Measurements from ENCODE around the gene SDHD.

Gene SDHD

DNA sequence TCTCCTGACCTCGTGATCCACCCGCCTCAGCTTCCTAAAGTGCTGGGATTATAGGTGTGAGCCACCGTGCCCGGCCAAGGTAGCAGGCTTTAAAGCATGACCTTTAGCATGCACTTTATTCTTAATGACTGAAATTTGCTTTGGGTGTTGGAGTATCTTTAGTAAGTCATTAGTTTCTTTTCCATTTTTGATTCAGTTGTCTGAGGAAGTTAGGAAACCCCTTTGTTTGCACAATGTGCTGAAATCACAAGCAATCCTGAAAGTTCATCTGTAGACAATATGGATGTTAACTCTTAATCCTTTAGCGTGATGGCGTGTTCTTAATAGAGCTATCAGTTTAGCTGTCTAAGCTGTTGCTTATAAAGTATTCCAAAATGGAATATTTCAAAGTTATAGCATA, 16.8 kb downstream of the SDHD start:
- no peak for DNase-seq (ENCODE audit: low read depth)

- DNase-seq (ENCODE audit: low read depth), result no peak
These were observed 19.4 kb downstream of the SDHD start for GRCh38 chr11:112106070-112106469.

GRCh38 chr11:112113539-112114457, 27.1 kb downstream of the SDHD start:
- DNase-seq (ENCODE audit: low read depth), result no peak

DNA sequence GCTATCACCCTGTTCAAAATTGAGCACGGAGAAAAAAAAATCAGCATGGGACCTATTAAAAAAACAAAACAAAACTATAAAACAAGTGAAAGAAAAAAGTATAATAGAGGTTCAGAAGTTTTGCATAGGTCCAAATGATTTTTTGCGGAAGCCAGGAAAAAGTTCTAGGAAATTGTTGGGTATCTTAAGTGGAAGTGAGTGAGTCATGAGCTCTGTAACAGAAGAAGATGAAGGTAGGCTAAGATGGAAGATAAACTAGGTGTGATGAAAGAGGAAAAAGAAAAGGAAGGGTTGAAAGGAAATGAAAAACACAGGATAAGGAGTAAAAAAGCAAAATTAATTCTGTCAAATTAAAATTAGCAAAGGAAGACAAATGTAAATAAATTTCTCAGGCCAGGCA, 27.8 kb downstream of the SDHD start:
- no peak for DNase-seq (ENCODE audit: low read depth)

DNA sequence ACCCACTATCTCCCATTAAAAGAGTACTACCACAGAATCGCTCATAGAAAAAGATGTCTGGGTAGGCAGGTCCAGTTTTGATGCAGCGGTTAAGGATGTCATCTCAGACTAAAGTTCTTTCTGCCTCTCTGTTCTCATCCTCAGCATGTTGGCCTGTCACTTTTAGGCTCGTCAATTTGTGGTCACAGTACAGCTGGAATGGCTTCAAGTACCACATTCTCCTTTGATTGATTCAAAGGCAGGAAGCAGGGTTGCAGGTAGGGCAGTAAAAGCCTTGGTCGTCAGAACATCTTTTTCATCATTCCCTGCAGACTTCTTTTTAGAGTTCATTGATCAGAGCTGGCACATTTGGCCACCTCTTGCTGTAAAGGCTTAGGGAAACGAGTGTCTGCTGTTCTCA, 28.7 kb downstream of the SDHD start:
- no peak for DNase-seq (ENCODE audit: low read depth)

GRCh38 chr11:112118176-112118575, 31.5 kb downstream of the SDHD start:
- DNase-seq (ENCODE audit: low read depth), result no peak

- DNase-seq (ENCODE audit: low read depth), result no peak
These were observed 35.4 kb downstream of the SDHD start for GRCh38 chr11:112121981-112122615.

- no peak for DNase-seq (ENCODE audit: low read depth)
These were observed 36.5 kb downstream of the SDHD start for GRCh38 chr11:112123129-112123528.

DNA sequence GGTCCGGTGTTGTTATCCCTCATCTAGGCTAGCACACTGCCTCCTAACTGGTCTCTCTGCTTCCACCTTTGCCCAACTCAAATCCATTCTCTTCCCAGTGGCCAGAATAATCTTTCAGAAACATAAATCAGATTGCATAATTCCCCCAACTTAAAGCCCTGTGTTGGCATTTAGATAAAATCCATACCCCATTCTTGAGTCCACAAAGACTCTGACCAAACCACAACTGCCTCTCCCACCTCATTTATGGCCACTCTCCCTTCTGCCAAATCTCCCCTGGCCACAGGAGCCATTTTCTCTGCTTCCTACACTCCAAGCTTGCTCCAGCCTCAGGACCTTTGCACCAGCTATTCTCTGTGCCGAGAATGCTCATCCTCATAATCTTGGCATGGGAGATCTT, 40.4 kb downstream of the SDHD start:
- no peak for DNase-seq (ENCODE audit: low read depth)

- DNase-seq (ENCODE audit: low read depth), result no peak
These were observed 41.9 kb downstream of the SDHD start for GRCh38 chr11:112128483-112129121.

DNA sequence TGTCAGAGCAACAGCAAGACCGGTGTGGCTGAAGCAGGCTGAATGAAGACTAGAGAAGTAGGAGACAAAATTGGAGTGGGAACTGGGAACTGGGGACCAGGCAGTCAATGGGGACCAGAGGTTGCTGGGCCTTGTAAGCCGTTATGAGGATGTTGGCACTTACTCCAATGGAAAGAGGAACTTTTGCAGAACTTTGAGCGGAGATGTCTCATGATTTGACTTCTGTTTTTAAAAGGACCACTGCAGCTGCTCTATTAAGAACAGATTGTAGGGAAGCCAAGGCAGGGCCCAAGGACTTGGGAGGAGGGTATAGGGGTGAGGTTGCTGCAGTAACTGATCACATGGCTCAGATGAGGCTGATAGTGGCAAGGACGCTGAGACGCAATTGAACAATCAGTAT, 43.0 kb downstream of the SDHD start:
- DNase-seq (ENCODE audit: low read depth), result no peak

GRCh38 chr11:112132737-112133136, 46.1 kb downstream of the SDHD start:
- DNase-seq (ENCODE audit: low read depth), result no peak

- no peak for DNase-seq (ENCODE audit: low read depth)
These were observed 47.8 kb downstream of the SDHD start for GRCh38 chr11:112134473-112134872.

DNA sequence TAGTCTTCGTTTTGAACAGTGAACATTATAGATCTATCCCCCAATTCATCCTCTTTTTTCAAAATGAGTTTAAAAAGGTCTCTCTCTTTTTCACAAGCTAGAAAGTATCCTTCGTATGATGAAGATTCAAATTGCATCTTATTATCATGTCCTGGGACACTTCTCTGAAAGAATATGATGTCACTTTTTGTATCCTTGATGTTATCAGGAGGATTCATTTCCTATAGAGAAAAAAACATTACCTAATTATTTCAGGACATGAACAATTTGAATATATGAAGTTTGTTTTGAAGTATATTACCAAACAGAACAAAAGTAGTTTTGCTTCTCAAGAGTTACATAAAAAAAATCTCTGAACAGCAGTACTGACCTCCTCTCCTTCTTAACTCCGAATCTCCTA, 56.9 kb downstream of the SDHD start:
- DNase-seq (ENCODE audit: low read depth), result no peak

Measured in T-helper 22 cell (primary cell).